ENCODE results near the gene CHRNA4. TPM values are rescaled to one million over a fixed set of nuclear protein-coding genes. Genes with fewer than 3 reads are reported as not detected.

The CHRNA4 gene
- total RNA-seq, 6 experiments from 2014 or later = 4.6 to 165 (median 26.8) TPM

DNA sequence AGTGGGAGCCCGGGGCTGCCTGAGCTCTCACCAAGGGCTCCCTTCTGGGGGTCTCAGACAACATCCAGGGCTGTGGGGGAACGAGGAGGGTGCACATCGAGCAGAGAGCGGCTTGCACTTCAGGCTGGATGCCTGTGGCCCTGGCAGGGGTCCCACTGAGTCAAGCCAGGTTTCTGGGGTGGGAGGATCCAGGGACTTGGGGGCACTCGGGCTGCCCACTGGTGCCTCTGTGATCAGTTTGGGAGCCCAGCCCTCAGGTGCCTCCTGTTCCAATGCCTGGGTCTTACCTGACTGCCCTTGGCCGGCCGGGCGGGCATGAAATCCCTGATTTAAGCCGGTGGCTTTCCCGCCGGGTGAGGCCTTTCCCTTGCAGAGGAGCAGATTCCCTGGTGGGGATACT lies 67.7 kb downstream of the CHRNA4 start:
- H3K36me3 ChIP-seq = no peaks in the 10 kb centered on the region
- H3K4me1 ChIP-seq = no peaks in the 10 kb centered on the region
- H3K4me3 ChIP-seq = no peak overlapping the region
- H3K27me3 ChIP-seq = peaks cover 0 to 11% of the 10 kb centered on the region in 2 donors
- no peaks in the 10 kb centered on the region for H3K9me3 ChIP-seq
- no peak overlapping the region for H3K27ac ChIP-seq
- WGBS (ENCODE audit: insufficient coverage, low coverage, low lambda C conversion rate, missing lambda C conversion rate) = 78% methylated on average over 6 of the region's 11 CpGs
- no peak for DNase-seq
- TF ChIP-seq, protein P1, sequence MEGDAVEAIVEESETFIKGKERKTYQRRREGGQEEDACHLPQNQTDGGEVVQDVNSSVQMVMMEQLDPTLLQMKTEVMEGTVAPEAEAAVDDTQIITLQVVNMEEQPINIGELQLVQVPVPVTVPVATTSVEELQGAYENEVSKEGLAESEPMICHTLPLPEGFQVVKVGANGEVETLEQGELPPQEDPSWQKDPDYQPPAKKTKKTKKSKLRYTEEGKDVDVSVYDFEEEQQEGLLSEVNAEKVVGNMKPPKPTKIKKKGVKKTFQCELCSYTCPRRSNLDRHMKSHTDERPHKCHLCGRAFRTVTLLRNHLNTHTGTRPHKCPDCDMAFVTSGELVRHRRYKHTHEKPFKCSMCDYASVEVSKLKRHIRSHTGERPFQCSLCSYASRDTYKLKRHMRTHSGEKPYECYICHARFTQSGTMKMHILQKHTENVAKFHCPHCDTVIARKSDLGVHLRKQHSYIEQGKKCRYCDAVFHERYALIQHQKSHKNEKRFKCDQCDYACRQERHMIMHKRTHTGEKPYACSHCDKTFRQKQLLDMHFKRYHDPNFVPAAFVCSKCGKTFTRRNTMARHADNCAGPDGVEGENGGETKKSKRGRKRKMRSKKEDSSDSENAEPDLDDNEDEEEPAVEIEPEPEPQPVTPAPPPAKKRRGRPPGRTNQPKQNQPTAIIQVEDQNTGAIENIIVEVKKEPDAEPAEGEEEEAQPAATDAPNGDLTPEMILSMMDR (IDR thresholded peaks at IDR 0.05) = no peak
- no peak for TF ChIP-seq POLR2A (IDR thresholded peaks at IDR 0.05)
- intact Hi-C loops (cut with DNase I) = no loop called here
- no peak for ATAC-seq

Small RNA genes lying within 50 kb of the gene (small RNA-seq; reads per million reads assigned to genes)
- gene RNU6-994P = 0 reads per million in 2 experiments

Other genes starting within 250 kb of the CHRNA4 start
- gene YTHDF1, start 145.2 kb downstream of the CHRNA4 start, total RNA-seq = 10 to 100 TPM; 16.4 to 23.6 (median 21.1) TPM
- not detected for gene BIRC7, start 125.4 kb downstream of the CHRNA4 start, total RNA-seq
- not detected for gene NKAIN4, start 106.9 kb downstream of the CHRNA4 start, total RNA-seq
- gene ARFGAP1, start 88.5 kb downstream of the CHRNA4 start, total RNA-seq = 10 to 100 TPM; 17.4 to 42.8 (median 29.5) TPM
- not detected for gene COL20A1, start 68.2 kb downstream of the CHRNA4 start, total RNA-seq
- not detected for gene KCNQ2, start 111.3 kb upstream of the CHRNA4 start, total RNA-seq
- 100 to 1,000 TPM in 2 of 6 experiments, 1 to 10 TPM in 1, under 1 TPM in 3; 0.22 to 153 (median 1.0) TPM for gene EEF1A2, start 137.7 kb upstream of the CHRNA4 start, total RNA-seq
- 10 to 100 TPM; 50.2 to 99.4 (median 76.7) TPM for gene PPDPF, start 159.4 kb upstream of the CHRNA4 start, total RNA-seq
- gene PTK6, start 176.0 kb upstream of the CHRNA4 start, total RNA-seq = 10 to 100 TPM in 1 of 6 experiments, 1 to 10 TPM in 3, under 1 TPM in 2; 0.78 to 11.0 (median 3.6) TPM
- gene SRMS, start 186.4 kb upstream of the CHRNA4 start, total RNA-seq = not detected
- gene FNDC11, start 192.8 kb upstream of the CHRNA4 start, total RNA-seq = not detected
- 10 to 100 TPM; 14.8 to 30.3 (median 24.1) TPM for gene HELZ2, start 212.9 kb upstream of the CHRNA4 start, total RNA-seq

Data from right lobe of liver (tissue), 6 donors.